Calu3 (cell line): Measurements from ENCODE around the gene FUT4. TPM values are rescaled to one million over a fixed set of nuclear protein-coding genes. Genes with fewer than 3 reads are reported as not detected.

Experiments used
- BruUV-seq: library from RNA; stranded (reverse); fragments of 400-500 nt; replicated peaks from 2 replicates; lab custom pipeline; 2021; lab: Mats Ljungman, UMichigan
- CTCF ChIA-PET: fragments of 300-600 bp; sonication (Branson Sonifier 250); formaldehyde crosslinking; loops from one replicate; lab custom pipeline; 2022; ENCODE audit warnings: antibody characterized with exemption; lab: Charles Lee
- DNase-seq: peaks from one replicate; pipeline ENCODE4 v3.0.0; 2022
- H3K27ac Mint-ChIP-seq: one replicate; pipeline ENCODE4 v1.8.0; 2022; ENCODE audit warnings: mixed read lengths; ENCODE audit not compliant: unreplicated experiment
- H3K27me3 Mint-ChIP-seq: one replicate; pipeline ENCODE4 v1.8.0; 2022; ENCODE audit warnings: mixed read lengths; ENCODE audit not compliant: unreplicated experiment
- H3K36me3 Mint-ChIP-seq: one replicate; pipeline ENCODE4 v1.8.0; 2022; ENCODE audit warnings: mild to moderate bottlenecking, moderate library complexity, mixed read lengths; ENCODE audit not compliant: insufficient read depth, unreplicated experiment
- H3K4me1 Mint-ChIP-seq: one replicate; pipeline ENCODE4 v1.8.0; 2022; ENCODE audit warnings: mild to moderate bottlenecking, low read depth, mixed read lengths; ENCODE audit not compliant: unreplicated experiment
- H3K4me3 Mint-ChIP-seq: one replicate; pipeline ENCODE4 v1.8.0; 2022; ENCODE audit warnings: mild to moderate bottlenecking, low read depth, moderate library complexity, mixed read lengths; ENCODE audit not compliant: unreplicated experiment
- H3K9me3 Mint-ChIP-seq: one replicate; pipeline ENCODE4 v1.8.0; 2022; ENCODE audit warnings: low read depth, mixed read lengths; ENCODE audit not compliant: unreplicated experiment
- intact Hi-C: fragments of 100-400 bp; cut with micrococcal nuclease; formaldehyde crosslinking; loops from one replicate; pipeline ENCODE4 v1.10.0; 2022; ENCODE audit not compliant: unreplicated experiment
- total RNA-seq: library from RNA; stranded (reverse); gene quantifications from 2 replicates; pipeline ENCODE4 v1.2.3, GENCODE V29; 2022
- TF ChIP-seq, protein P1 (sequence below): fragments of 200-600 bp; IDR thresholded peaks from one replicate; pipeline ENCODE4 v1.8.0; 2022; ENCODE audit warnings: antibody characterized with exemption; ENCODE audit not compliant: unreplicated experiment

FUT4 gene
- total RNA-seq, 1 experiment from 2014 or later = 28.6 TPM

DNA sequence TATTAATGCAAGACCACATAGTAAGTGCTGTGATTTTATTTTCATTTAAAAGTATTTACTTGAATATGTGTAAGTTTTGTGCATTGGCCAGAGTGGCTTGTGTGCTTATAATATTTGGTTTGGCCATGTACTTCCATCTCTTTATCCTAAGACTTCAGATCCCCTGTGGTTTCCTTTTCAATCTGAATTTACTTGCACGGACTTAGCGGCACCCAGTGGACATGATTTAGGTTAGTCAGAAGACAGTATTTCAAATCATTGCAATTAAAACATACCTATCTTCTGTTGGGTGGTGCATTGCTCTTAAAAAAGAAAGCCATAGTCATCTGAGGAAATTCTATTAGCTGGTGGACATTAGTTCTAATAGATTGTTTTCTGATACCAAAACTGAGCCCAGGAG lies 54.2 kb downstream of the FUT4 start:
- intact Hi-C loops = no loop called here
- H3K4me3 Mint-ChIP-seq = no peak overlapping the region
- CTCF ChIA-PET = no interaction called here
- H3K4me1 Mint-ChIP-seq = no peaks in the 10 kb centered on the region
- H3K9me3 Mint-ChIP-seq = peaks cover 4% of the 10 kb centered on the region
- peaks cover 12% of the 10 kb centered on the region for H3K36me3 Mint-ChIP-seq
- BruUV-seq = no TSS peak
- no peak overlapping the region for H3K27ac Mint-ChIP-seq
- TF ChIP-seq, protein P1, sequence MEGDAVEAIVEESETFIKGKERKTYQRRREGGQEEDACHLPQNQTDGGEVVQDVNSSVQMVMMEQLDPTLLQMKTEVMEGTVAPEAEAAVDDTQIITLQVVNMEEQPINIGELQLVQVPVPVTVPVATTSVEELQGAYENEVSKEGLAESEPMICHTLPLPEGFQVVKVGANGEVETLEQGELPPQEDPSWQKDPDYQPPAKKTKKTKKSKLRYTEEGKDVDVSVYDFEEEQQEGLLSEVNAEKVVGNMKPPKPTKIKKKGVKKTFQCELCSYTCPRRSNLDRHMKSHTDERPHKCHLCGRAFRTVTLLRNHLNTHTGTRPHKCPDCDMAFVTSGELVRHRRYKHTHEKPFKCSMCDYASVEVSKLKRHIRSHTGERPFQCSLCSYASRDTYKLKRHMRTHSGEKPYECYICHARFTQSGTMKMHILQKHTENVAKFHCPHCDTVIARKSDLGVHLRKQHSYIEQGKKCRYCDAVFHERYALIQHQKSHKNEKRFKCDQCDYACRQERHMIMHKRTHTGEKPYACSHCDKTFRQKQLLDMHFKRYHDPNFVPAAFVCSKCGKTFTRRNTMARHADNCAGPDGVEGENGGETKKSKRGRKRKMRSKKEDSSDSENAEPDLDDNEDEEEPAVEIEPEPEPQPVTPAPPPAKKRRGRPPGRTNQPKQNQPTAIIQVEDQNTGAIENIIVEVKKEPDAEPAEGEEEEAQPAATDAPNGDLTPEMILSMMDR = no peak
- no peaks in the 10 kb centered on the region for H3K27me3 Mint-ChIP-seq
- DNase-seq = no peak

Other genes starting within 250 kb of the FUT4 start
- gene IZUMO1R, start 239.3 kb upstream of the FUT4 start, total RNA-seq = not detected in 2 replicates
- 0.07 and 0.19 TPM in 2 replicates for gene GPR83, start 142.5 kb upstream of the FUT4 start, total RNA-seq
- gene MRE11, start 50.1 kb upstream of the FUT4 start, total RNA-seq = 25.6 and 27.2 TPM in 2 replicates
- 10.1 and 10.3 TPM in 2 replicates for gene ANKRD49, start 49.9 kb upstream of the FUT4 start, total RNA-seq
- not detected in 2 replicates for gene C11orf97, start 31.5 kb upstream of the FUT4 start, total RNA-seq
- gene PIWIL4, start 23.4 kb downstream of the FUT4 start, total RNA-seq = 7.7 and 9.9 TPM in 2 replicates
- gene AMOTL1, start 224.4 kb downstream of the FUT4 start, total RNA-seq = 22.0 and 24.2 TPM in 2 replicates